HepG2 (cell line): Measurements from ENCODE around the gene ADGRB2. TPM values are rescaled to one million over a fixed set of nuclear protein-coding genes. Genes with fewer than 3 reads are reported as not detected.
A peak's percentile ranks its signal among the peaks of the same experiment; 100 is the strongest.

Source experiments
- ATAC-seq: fragments of 200-7000 bp; cut with Tn5 transposase; 3 replicates; pipeline ENCODE4 v1.9.1; 2020; ENCODE audit warnings: mild to moderate bottlenecking, moderate library complexity
- BruUV-seq: library from RNA; stranded (reverse); fragments of 400-500 nt; replicated peaks from 2 replicates; lab custom pipeline; 2021; lab: Mats Ljungman, UMichigan
- CTCF ChIA-PET: fragments of 300-600 bp; formaldehyde crosslinking; extraction: SDS; loops from one replicate; lab custom pipeline; 2021; ENCODE audit warnings: low total read pairs, inconsistent platforms, low intra/inter-chr PET ratio; lab: Yijun Ruan, JAX
- POLR2A ChIA-PET: fragments of 350-600 bp; sonication (Branson Sonifier 250); formaldehyde crosslinking; loops from one replicate; lab custom pipeline; 2020; ENCODE audit warnings: antibody characterized with exemption, inconsistent platforms; lab: Yijun Ruan, JAX
- DNase-seq: peaks from one replicate; pipeline ENCODE4 v3.0.0-alpha.2; 2015; ENCODE audit warnings: low spot score
- FAIRE-seq: peaks from 3 replicates; lab custom pipeline; 2011; peaks lifted over from hg19 to GRCh38; lab: Jason Lieb, UNC
- H2AFZ ChIP-seq: one replicate; pipeline ENCODE4 v1.6.1; 2011; ENCODE audit warnings: low read length, inconsistent platforms
- H3K27ac ChIP-seq: fragments of 300-600 bp; 3 replicates; pipeline ENCODE4 v1.8.0; 2011; ENCODE audit warnings: mixed run types, mild to moderate bottlenecking, mixed read lengths, low read length, inconsistent platforms; ENCODE audit not compliant: insufficient read depth; ENCODE audit errors: extremely low read length
- H3K27me3 ChIP-seq, 2 experiments: fragments of 200-600 bp in 1 of 2; 2 replicates in 1 of 2; 3 replicates in 1 of 2; pipeline versions ENCODE4 v1.6.0 to v1.8.0; 2011; ENCODE audit warnings: low read length in 2 of 2, mild to moderate bottlenecking in 2 of 2, moderate library complexity in 2 of 2, inconsistent platforms in 1 of 2; ENCODE audit not compliant: insufficient read depth in 2 of 2, control insufficient read depth in 1 of 2
- H3K36me3 ChIP-seq, 2 experiments: fragments of 200-600 bp in 1 of 2; replicated peaks in 1 of 2; 2 replicates in 1 of 2; 3 replicates in 1 of 2; pipeline versions ENCODE4 v1.5.1 to v1.8.0; 2011; ENCODE audit warnings: low read length in 2 of 2, inconsistent platforms in 1 of 2; ENCODE audit not compliant: insufficient read depth in 2 of 2, control insufficient read depth in 1 of 2
- H3K4me1 ChIP-seq: 2 replicates; pipeline ENCODE4 v1.5.1; 2012; ENCODE audit warnings: low read length, inconsistent platforms; ENCODE audit not compliant: insufficient read depth
- H3K4me2 ChIP-seq: 2 replicates; pipeline ENCODE4 v1.6.0; 2011; ENCODE audit warnings: low read depth, low read length, inconsistent platforms
- H3K4me3 ChIP-seq, 3 experiments: fragments of 200-600 bp in 1 of 3; sonication (generic), shearing (Covaris generic) in 1 of 3; replicated peaks in 1 of 3; 2 replicates each; pipeline ENCODE4 v1.5.1; 2011 to 2016; ENCODE audit warnings: low read length in 3 of 3, inconsistent platforms in 2 of 3, low read depth in 2 of 3, mild to moderate bottlenecking in 2 of 3, control low read depth in 1 of 3, mixed read lengths in 1 of 3; ENCODE audit not compliant: insufficient read depth in 1 of 3
- H3K79me2 ChIP-seq: one replicate; pipeline ENCODE4 v1.6.1; 2011; ENCODE audit warnings: low read length, inconsistent platforms; ENCODE audit not compliant: insufficient read depth
- H3K9ac ChIP-seq: 2 replicates; pipeline ENCODE4 v1.6.0; 2011; ENCODE audit warnings: mild to moderate bottlenecking, low read depth, low read length, inconsistent platforms; ENCODE audit not compliant: insufficient read depth
- H3K9me3 ChIP-seq: 2 replicates; pipeline ENCODE4 v1.5.1; 2012; ENCODE audit warnings: mild to moderate bottlenecking, low read length
- H4K20me1 ChIP-seq: 2 replicates; pipeline ENCODE4 v1.6.0; 2011; ENCODE audit warnings: inconsistent platforms, mild to moderate bottlenecking, low read length, moderate library complexity; ENCODE audit not compliant: insufficient read depth
- BCLAF1 ChIP-seq: fragments of 450-650 bp; IDR thresholded peaks from 2 replicates; pipeline ENCODE4 v1.6.1; 2017; ENCODE audit warnings: mild to moderate bottlenecking
- MYPOP ChIP-seq: sonication (generic); formaldehyde crosslinking; IDR thresholded peaks from 2 replicates; pipeline ENCODE4 v1.8.1; 2023; ENCODE audit warnings: mild to moderate bottlenecking, moderate library complexity, missing genetic modification reagents
- RXRB ChIP-seq: IDR thresholded peaks from 2 replicates; pipeline ENCODE4 v1.6.1; 2016; ENCODE audit warnings: borderline replicate concordance, missing genetic modification reagents, missing compliant biosample characterization
- ZBTB20 ChIP-seq: sonication (generic); formaldehyde crosslinking; IDR thresholded peaks from 2 replicates; pipeline ENCODE4 v1.8.1; 2023; ENCODE audit warnings: missing genetic modification reagents, low read depth, mild to moderate bottlenecking, borderline replicate concordance
- ZNF383 ChIP-seq: sonication (generic); formaldehyde crosslinking; IDR thresholded peaks from 2 replicates; pipeline ENCODE4 v1.4.0; 2020; ENCODE audit warnings: missing genetic modification reagents, mild to moderate bottlenecking, borderline replicate concordance
- ZNF547 ChIP-seq: sonication (generic); formaldehyde crosslinking; IDR thresholded peaks from 2 replicates; pipeline ENCODE4 v1.5.1; 2020; ENCODE audit warnings: mild to moderate bottlenecking, missing genetic modification reagents
- ZNF709 ChIP-seq: sonication (generic); formaldehyde crosslinking; IDR thresholded peaks from 2 replicates; pipeline ENCODE4 v1.5.0; 2020; ENCODE audit warnings: mild to moderate bottlenecking, missing genetic modification reagents
- ZNF768 ChIP-seq: sonication (generic); formaldehyde crosslinking; IDR thresholded peaks from 2 replicates; pipeline ENCODE4 v1.4.0; 2020; ENCODE audit warnings: missing genetic modification reagents
- WGBS: methylation state at CpG from one replicate; pipeline ENCODE4 v1.1.6; 2017; ENCODE audit warnings: low lambda C conversion rate; 5-methylcytosine and 5-hydroxymethylcytosine counted together
- in situ Hi-C: cut with HindIII; loops from 2 replicates; pipeline ENCODE4 v1.10.0; 2017; ENCODE audit warnings: low pct_unique_long_range_greater_than_20kb; ENCODE audit not compliant: extremely low pct_ligation_motif_present
- intact Hi-C: fragments of 100-400 bp; cut with micrococcal nuclease; formaldehyde crosslinking; loops from one replicate; pipeline ENCODE4 v1.10.0; 2022; ENCODE audit not compliant: unreplicated experiment
- polyA plus RNA-seq, 8 experiments: library from polyadenylated mRNA; depleted of rRNA in 3 of 8; stranded (reverse) in 7 of 8; unstranded in 1 of 8; fragments of >200 nt; fragmentation: Illumina TruSeq in 4 of 8; extraction: Trizol in 4 of 8; gene quantifications; 2 replicates each; pipeline versions ENCODE4 v1.2.1 to v1.2.3, GENCODE V29; 2011 to 2016; ENCODE audit warnings: low read depth in 4 of 8, missing spikeins in 1 of 8, mixed read lengths in 1 of 8; ENCODE audit not compliant: insufficient read depth in 1 of 8
- total RNA-seq, 5 experiments: library from RNA; depleted of rRNA; stranded (reverse); fragments of >200 nt; fragmentation: Illumina TruSeq; extraction: Trizol; gene quantifications; 2 replicates each; pipeline ENCODE4 v1.2.3, GENCODE V29; 2016; ENCODE audit warnings: low read depth in 1 of 5

Gene ADGRB2
- total and polyA plus RNA-seq, 2 of the 13 experiments (the other 11 are each of a cell fraction or from before 2014, with no cell fraction given), result 0.03 to 0.09 TPM

GRCh38 chr1:31695327-31695726 lies 68.8 kb downstream of the ADGRB2 start:
- POLR2A ChIA-PET, result no interaction called here
- FAIRE-seq, result no peak
- WGBS, result 100% methylated on average over 2 of the region's 5 CpGs
- H3K9me3 ChIP-seq, result no peaks in the 10 kb centered on the region
- TF ChIP-seq ZNF383 (CRISPR knock-in tag), result no peak
- no peak for TF ChIP-seq ZNF709
- no peak for TF ChIP-seq BCLAF1
- no peak for TF ChIP-seq ZNF547 (CRISPR knock-in tag)
- TF ChIP-seq ZBTB20 (CRISPR knock-in tag), result no peak
- no peak for TF ChIP-seq MYPOP (CRISPR knock-in tag)
- TF ChIP-seq ZNF768 (CRISPR knock-in tag), result peak; percentile 57; the same call in 1 of the 2 replicates
- TF ChIP-seq RXRB (CRISPR knock-in tag), result no peak
- TF ChIP-seq, all 625 proteins: peak for 1
- no TSS peak for BruUV-seq
- H2AFZ ChIP-seq, result no peak overlapping the region
- no peak for ATAC-seq
- DNase-seq, result no peak
- CTCF ChIA-PET, result no interaction called here
- in situ Hi-C loops (no loop called here), intact Hi-C loops (no loop called here)
- no peak overlapping the region for H3K9ac ChIP-seq
- H3K4me2 ChIP-seq, result no peak overlapping the region
- H3K27ac ChIP-seq, result no peak overlapping the region
- no peaks in the 10 kb centered on the region for H3K79me2 ChIP-seq
- no peaks in the 10 kb centered on the region for H4K20me1 ChIP-seq
- no peaks in the 10 kb centered on the region; a peak in 2 of 5 replicates for H3K36me3 ChIP-seq
- peaks cover 9% of the 10 kb centered on the region for H3K4me1 ChIP-seq
- no peak overlapping the region for H3K4me3 ChIP-seq
- no peaks in the 10 kb centered on the region for H3K27me3 ChIP-seq
